Measurements from ENCODE around the gene PHF19. TPM values are rescaled to one million over a fixed set of nuclear protein-coding genes. Genes with fewer than 3 reads are reported as not detected.

The PHF19 gene
- total and polyA plus RNA-seq, 2 of the 8 experiments (the other 6 are each of a cell fraction or from before 2014, with no cell fraction given) = 28.2 to 31.8 TPM

DNA sequence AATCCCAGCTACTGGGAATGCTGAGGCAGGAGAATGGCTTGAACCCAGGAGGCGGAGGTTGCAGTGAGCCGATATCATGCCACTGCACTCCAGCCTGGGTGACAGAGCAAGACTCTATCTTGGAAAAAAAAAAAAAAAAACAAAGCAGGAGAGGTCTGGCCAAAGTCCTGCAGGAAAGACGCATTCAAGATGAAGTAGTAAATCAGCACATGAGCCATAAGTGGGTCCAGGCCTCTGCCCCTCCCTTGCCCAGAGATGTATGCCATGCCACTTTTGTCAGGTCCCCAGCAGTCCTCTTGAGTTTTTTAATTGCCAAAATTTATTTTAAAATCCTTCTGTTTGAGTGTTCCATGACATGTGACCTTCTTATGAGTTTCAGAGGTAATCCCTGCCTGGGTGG, 8.5 kb upstream of the PHF19 start (continued):
- TF ChIP-seq CHD1 (IDR thresholded peaks at IDR 0.05; ENCODE audit: low read depth, low read length) (no peak), POU5F1 (IDR thresholded peaks at IDR 0.05; ENCODE audit: low read depth, low read length) (no peak)
